HFFc6 (cell line): ENCODE data around the gene EML1. TPM values are rescaled to one million over a fixed set of nuclear protein-coding genes. Genes with fewer than 3 reads are reported as not detected.

Experiments used
- DNase-seq: peaks from one replicate; pipeline ENCODE4 v3.0.0-alpha.2; 2018
- H3K27ac Mint-ChIP-seq: 2 replicates; pipeline ENCODE4 v1.8.0; 2020; ENCODE audit warnings: mild to moderate bottlenecking, mixed read lengths
- H3K27me3 Mint-ChIP-seq: 2 replicates; pipeline ENCODE4 v1.8.0; 2021; ENCODE audit warnings: mild to moderate bottlenecking, moderate library complexity, mixed read lengths; ENCODE audit not compliant: insufficient read depth
- H3K36me3 Mint-ChIP-seq: 2 replicates; pipeline ENCODE4 v1.8.0; 2021; ENCODE audit warnings: low read depth, mixed read lengths
- H3K4me1 Mint-ChIP-seq: 2 replicates; pipeline ENCODE4 v1.8.0; 2020; ENCODE audit warnings: low read depth, mixed read lengths
- H3K4me3 Mint-ChIP-seq: 2 replicates; pipeline ENCODE4 v1.8.0; 2020; ENCODE audit warnings: mild to moderate bottlenecking, moderate library complexity, mixed read lengths
- H3K9me3 Mint-ChIP-seq: 2 replicates; pipeline ENCODE4 v1.8.0; 2020; ENCODE audit warnings: mild to moderate bottlenecking, mixed read lengths
- CTCF ChIP-seq: fragments of 200-600 bp; sonication (generic); IDR thresholded peaks from 2 replicates; pipeline ENCODE4 v1.5.0; 2021; ENCODE audit warnings: antibody characterized with exemption, mild to moderate bottlenecking
- total RNA-seq, 6 experiments: library from RNA; stranded (reverse); fragmentation: NEBNext Ultra II Directional; extraction: Animal tissue kit (Norgen Biotek cat#: 25700); gene quantifications; 2 replicates in 1 of 6; 3 replicates in 5 of 6; pipeline ENCODE4 v1.2.3, GENCODE V29; 2021

Gene EML1
- total RNA-seq, 6 experiments from 2014 or later = 13.2 to 27.6 (median 22.2) TPM

GRCh38 chr14:99786511-99786989 is 6.7 kb upstream of the EML1 start:
- no peak for TF ChIP-seq CTCF
- H3K27me3 Mint-ChIP-seq = peaks cover 7% of the 10 kb centered on the region
- H3K27ac Mint-ChIP-seq = no peak overlapping the region
- no peak for DNase-seq
- H3K9me3 Mint-ChIP-seq = no peaks in the 10 kb centered on the region
- no peaks in the 10 kb centered on the region; the same call in 1 of the 2 replicates for H3K36me3 Mint-ChIP-seq
- peaks cover 13% of the 10 kb centered on the region for H3K4me1 Mint-ChIP-seq
- H3K4me3 Mint-ChIP-seq = no peak overlapping the region

- DNase-seq = no peak
- Mint-ChIP-seq H3K36me3 (no peaks in the 10 kb centered on the region), H3K4me3 (no peak overlapping the region), H3K9me3 (no peaks in the 10 kb centered on the region), H3K27me3 (peaks cover 7% of the 10 kb centered on the region), H3K4me1 (peaks cover 25% of the 10 kb centered on the region), H3K27ac (no peak overlapping the region)
- TF ChIP-seq CTCF = no peak
Measured at GRCh38 chr14:99788713-99789112, 4.5 kb upstream of the EML1 start.

- H3K9me3 Mint-ChIP-seq = no peaks in the 10 kb centered on the region
- no peak overlapping the region for H3K4me3 Mint-ChIP-seq
- peaks cover 32% of the 10 kb centered on the region for H3K4me1 Mint-ChIP-seq
- TF ChIP-seq CTCF = no peak
- H3K27ac Mint-ChIP-seq = no peak overlapping the region
- H3K36me3 Mint-ChIP-seq = no peaks in the 10 kb centered on the region
- no peak for DNase-seq
- peaks cover 5% of the 10 kb centered on the region for H3K27me3 Mint-ChIP-seq
Measured at GRCh38 chr14:99789581-99789980, 3.6 kb upstream of the EML1 start.

- Mint-ChIP-seq H3K27me3 (peaks cover 3% of the 10 kb centered on the region), H3K9me3 (no peaks in the 10 kb centered on the region), H3K4me3 (no peak overlapping the region), H3K27ac (no peak overlapping the region), H3K36me3 (no peaks in the 10 kb centered on the region), H3K4me1 (peaks cover 40% of the 10 kb centered on the region)
- no peak for DNase-seq
- TF ChIP-seq CTCF = no peak
Measured at GRCh38 chr14:99790201-99790977, 2.8 kb upstream of the EML1 start.

GRCh38 chr14:99790978-99791376 is 2.2 kb upstream of the EML1 start:
- Mint-ChIP-seq H3K4me3 (no peak overlapping the region), H3K27ac (no peak overlapping the region), H3K9me3 (no peaks in the 10 kb centered on the region), H3K4me1 (peaks cover 44% of the 10 kb centered on the region), H3K36me3 (no peaks in the 10 kb centered on the region), H3K27me3 (peaks cover 3% of the 10 kb centered on the region)
- TF ChIP-seq CTCF = no peak
- DNase-seq = no peak
